OCI-LY3 (cell line): ENCODE results near the gene DENND1A.

Experiments used
- H2AFZ ChIP-seq: fragments of 200-600, 300-600 bp; shearing (Covaris generic); 2 replicates; pipeline ENCODE4 v1.6.0; 2014; ENCODE audit warnings: antibody characterized with exemption, low read depth, low read length
- H3K27ac ChIP-seq: fragments of 200-600, 300-600 bp; sonication (generic); 2 replicates; pipeline ENCODE4 v1.5.1; 2014; ENCODE audit warnings: mild to moderate bottlenecking, low read length, moderate library complexity, mixed read lengths
- H3K27me3 ChIP-seq: fragments of 200-600, 300-600 bp; sonication (generic); 2 replicates; pipeline ENCODE4 v1.6.1; 2014; ENCODE audit warnings: low read depth, low read length, mixed read lengths
- H3K36me3 ChIP-seq: fragments of 200-600, 300-600 bp; sonication (generic); replicated peaks from 2 replicates; pipeline ENCODE3; 2014; ENCODE audit warnings: low read depth, low read length, mixed read lengths
- H3K4me1 ChIP-seq: fragments of 300-600, 200-600 bp; sonication (generic); 2 replicates; pipeline ENCODE4 v1.6.1; 2014; ENCODE audit warnings: low read length, mixed read lengths
- H3K4me2 ChIP-seq: fragments of 200-600, 300-600 bp; sonication (generic); 2 replicates; pipeline ENCODE4 v1.6.1; 2014; ENCODE audit warnings: low read length, mixed read lengths
- H3K4me3 ChIP-seq: fragments of 300-600, 200-600 bp; sonication (generic); 2 replicates; pipeline ENCODE4 v1.5.1; 2014; ENCODE audit warnings: antibody characterized with exemption, mild to moderate bottlenecking, low read length, moderate library complexity
- H3K79me2 ChIP-seq: fragments of 300-600, 200-600 bp; shearing (Covaris generic); 2 replicates; pipeline ENCODE4 v1.6.1; 2014; ENCODE audit warnings: mild to moderate bottlenecking, low read length, mixed read lengths
- H3K9ac ChIP-seq: fragments of 300-600, 200-600 bp; shearing (Covaris generic); 2 replicates; pipeline ENCODE4 v1.6.0; 2014; ENCODE audit warnings: mild to moderate bottlenecking, low read length, moderate library complexity
- H3K9me3 ChIP-seq: fragments of 200-600, 300-600 bp; shearing (Covaris generic); 2 replicates; pipeline ENCODE4 v1.6.1; 2014; ENCODE audit warnings: low read length, mixed read lengths; ENCODE audit not compliant: insufficient read depth
- H4K20me1 ChIP-seq: fragments of 200-600, 300-600 bp; sonication (generic); 2 replicates; pipeline ENCODE4 v1.6.1; 2016; ENCODE audit warnings: low read length, mixed read lengths; ENCODE audit not compliant: insufficient read depth
- EZH2phosphoT487 ChIP-seq: fragments of 200-600 bp; shearing (Covaris generic); IDR thresholded peaks from 2 replicates; pipeline ENCODE4 v1.6.1; 2018; ENCODE audit warnings: antibody characterized with exemption, mixed run types, low read depth
- TF ChIP-seq, protein P1 (sequence below): fragments of 200-600, 300-600 bp; sonication (generic); IDR thresholded peaks from 2 replicates; pipeline ENCODE4 v1.5.1; 2014; ENCODE audit warnings: antibody characterized with exemption, low read length, low read depth

The DENND1A gene

DNA sequence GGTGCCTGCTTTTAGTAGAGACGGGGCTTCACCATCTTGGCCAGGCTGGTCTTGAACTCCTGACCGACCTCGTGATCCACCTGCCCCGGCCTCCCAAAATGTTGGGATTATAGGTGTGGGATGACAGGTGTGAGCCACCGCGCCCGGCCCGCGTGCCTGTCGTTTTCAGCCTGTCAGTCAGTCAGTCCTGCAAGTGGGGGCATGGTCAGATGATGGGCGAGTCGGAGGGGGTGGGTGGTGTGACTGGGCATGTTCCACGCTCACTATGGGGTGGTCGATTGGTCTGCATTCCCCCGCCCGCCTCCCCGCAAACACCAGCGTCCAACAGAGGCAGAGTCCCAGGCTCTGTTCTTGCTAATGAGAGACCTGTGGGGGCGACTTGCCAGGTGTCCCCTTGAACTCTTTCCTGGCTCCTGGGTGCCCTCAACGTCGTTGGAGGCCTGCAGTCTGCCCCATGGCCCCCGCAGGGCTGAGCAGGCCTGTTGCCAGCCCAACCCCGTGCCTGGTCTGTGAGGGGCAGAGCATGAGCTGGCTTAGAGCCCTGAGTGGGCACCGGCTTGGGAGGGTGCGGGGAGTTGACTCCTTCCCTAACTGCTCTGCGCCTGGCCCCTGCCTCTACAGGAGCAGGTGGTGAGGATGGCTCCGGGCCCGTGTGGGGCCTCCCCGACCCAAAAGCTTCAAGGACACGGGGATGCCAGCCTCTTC lies 550.8 kb downstream of the DENND1A start:
- H3K4me3 ChIP-seq: no peak overlapping the region
- H3K9ac ChIP-seq: no peak overlapping the region
- no peak overlapping the region for H3K27ac ChIP-seq
- H3K4me1 ChIP-seq: no peaks in the 10 kb centered on the region
- TF ChIP-seq, protein P1, sequence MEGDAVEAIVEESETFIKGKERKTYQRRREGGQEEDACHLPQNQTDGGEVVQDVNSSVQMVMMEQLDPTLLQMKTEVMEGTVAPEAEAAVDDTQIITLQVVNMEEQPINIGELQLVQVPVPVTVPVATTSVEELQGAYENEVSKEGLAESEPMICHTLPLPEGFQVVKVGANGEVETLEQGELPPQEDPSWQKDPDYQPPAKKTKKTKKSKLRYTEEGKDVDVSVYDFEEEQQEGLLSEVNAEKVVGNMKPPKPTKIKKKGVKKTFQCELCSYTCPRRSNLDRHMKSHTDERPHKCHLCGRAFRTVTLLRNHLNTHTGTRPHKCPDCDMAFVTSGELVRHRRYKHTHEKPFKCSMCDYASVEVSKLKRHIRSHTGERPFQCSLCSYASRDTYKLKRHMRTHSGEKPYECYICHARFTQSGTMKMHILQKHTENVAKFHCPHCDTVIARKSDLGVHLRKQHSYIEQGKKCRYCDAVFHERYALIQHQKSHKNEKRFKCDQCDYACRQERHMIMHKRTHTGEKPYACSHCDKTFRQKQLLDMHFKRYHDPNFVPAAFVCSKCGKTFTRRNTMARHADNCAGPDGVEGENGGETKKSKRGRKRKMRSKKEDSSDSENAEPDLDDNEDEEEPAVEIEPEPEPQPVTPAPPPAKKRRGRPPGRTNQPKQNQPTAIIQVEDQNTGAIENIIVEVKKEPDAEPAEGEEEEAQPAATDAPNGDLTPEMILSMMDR: no peak
- no peak for TF ChIP-seq EZH2phosphoT487
- no peaks in the 10 kb centered on the region for H3K79me2 ChIP-seq
- H3K27me3 ChIP-seq: no peaks in the 10 kb centered on the region
- no peaks in the 10 kb centered on the region for H3K9me3 ChIP-seq
- no peak overlapping the region for H2AFZ ChIP-seq
- no peaks in the 10 kb centered on the region for H4K20me1 ChIP-seq
- H3K4me2 ChIP-seq: no peak overlapping the region
- peaks cover 8% of the 10 kb centered on the region for H3K36me3 ChIP-seq

DNA sequence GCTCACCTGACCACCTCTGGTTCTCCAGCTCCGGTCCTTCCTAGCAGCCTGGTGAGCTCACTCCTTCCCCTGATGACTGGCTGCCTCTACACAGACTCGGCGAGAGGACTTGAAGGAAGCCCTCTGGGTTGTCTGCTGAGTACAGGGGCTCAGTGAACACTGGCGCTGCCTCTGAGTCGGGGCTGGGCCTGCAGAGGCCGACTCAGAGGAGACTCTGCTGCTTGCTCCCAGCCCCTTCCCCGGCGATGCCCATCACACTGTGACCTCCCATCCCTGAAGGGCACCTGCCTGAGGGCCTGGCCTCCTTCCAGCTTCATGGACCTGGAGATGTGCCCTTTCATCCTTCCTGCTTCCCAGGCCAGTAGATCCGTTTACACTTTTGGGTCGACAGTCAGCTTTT lies 551.9 kb downstream of the DENND1A start:
- Histone ChIP-seq H4K20me1 (no peaks in the 10 kb centered on the region), H3K4me3 (no peak overlapping the region), H3K9ac (no peak overlapping the region), H3K79me2 (no peaks in the 10 kb centered on the region), H3K4me2 (no peak overlapping the region), H3K36me3 (peaks cover 5% of the 10 kb centered on the region), H3K27me3 (no peaks in the 10 kb centered on the region), H3K9me3 (no peaks in the 10 kb centered on the region), H3K4me1 (no peaks in the 10 kb centered on the region), H2AFZ (no peak overlapping the region), H3K27ac (no peak overlapping the region)
- TF ChIP-seq, protein P1: no peak
- no peak for TF ChIP-seq EZH2phosphoT487

DNA sequence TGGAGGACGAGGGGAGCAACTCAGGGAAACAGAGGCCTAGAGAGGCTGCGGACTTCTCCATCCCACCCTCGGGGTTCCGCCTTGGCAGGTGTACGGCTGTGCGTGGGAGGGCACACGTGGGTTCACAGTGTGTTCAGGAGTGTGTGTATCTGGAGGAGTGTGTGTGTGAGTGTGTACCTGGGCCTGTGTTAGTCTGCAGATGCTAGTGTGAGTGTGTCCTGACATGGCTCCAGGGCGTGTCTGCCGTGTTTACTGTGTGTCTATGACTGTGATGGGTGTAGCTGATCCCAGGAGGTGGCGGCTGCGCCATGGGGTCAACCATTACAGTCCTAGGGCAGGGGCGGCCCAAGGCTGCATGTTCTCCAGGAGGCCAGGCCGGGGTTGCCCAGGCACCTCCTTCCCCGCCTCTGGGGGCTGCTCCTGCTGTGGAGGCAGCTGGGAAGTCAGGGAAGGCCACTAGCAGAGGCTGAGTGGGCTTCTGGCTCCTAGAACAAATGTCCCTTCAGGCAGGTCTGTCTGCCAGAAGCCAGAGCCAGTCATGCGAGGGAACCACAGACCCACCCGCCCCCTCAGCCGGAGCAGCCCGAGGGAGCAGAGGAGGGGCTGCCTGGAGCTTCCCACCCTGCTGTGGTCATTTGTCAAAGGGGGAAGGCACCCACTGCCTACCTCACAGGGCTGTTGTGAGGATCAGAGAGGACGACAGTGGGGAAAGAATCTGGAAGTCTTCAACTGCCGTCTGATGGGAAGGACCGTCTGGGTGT lies 552.5 kb downstream of the DENND1A start:
- Histone ChIP-seq H3K4me2 (no peak overlapping the region), H3K27ac (no peak overlapping the region), H4K20me1 (no peaks in the 10 kb centered on the region), H3K4me1 (no peaks in the 10 kb centered on the region), H3K9me3 (no peaks in the 10 kb centered on the region), H3K27me3 (no peaks in the 10 kb centered on the region), H3K36me3 (peaks cover under 1% of the 10 kb centered on the region), H3K4me3 (no peak overlapping the region), H3K9ac (no peak overlapping the region), H2AFZ (no peak overlapping the region), H3K79me2 (no peaks in the 10 kb centered on the region)
- TF ChIP-seq, protein P1: no peak
- TF ChIP-seq EZH2phosphoT487: no peak

DNA sequence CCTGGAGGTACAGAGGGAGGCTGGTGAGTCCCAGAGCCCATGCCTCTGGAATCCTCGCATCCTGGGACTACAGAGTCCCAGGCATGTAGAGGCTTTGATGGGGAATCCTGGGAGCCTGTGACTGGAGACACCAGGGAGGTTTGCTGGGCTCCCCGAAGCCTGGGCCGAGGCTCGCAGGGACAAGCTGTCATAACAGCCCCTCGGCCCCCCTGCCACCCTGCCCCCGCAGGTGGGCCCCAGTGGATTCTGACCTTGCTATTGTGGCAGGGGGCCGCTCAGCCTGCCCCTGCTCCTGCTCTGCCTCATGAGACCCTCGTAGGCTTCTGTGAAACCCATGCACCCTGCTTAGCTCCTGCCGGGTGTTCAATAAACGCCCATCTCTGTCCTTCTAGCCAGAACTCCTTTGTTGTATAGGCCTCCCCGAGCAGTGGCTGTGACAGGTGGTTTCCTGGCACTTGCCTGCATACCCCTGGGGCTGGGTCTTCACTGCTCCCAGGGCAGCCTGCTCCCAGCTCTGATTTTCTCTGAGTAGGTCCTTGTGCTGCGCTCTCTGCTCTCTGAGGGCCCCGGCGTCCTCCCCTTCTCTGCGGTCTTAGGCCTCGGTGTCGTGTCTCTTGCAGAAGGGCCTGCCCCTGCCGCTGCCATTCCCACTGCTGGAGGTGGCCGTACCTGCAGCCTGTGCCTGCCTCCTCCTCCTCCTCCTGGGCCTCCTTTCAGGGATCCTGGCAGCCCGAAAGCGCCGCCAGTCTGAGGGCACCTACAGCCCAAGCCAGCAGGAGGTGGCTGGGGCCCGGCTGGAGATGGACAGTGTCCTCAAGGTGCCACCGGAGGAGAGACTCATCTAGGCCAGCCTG lies 553.5 kb downstream of the DENND1A start:
- no peak overlapping the region for H3K27ac ChIP-seq
- no peaks in the 10 kb centered on the region for H4K20me1 ChIP-seq

More for the DNA sequence above, 553.5 kb downstream of the DENND1A start:
- H3K9me3 ChIP-seq: no peaks in the 10 kb centered on the region
- no peaks in the 10 kb centered on the region for H3K4me1 ChIP-seq
- H2AFZ ChIP-seq: no peak overlapping the region
- H3K79me2 ChIP-seq: no peaks in the 10 kb centered on the region
- H3K4me2 ChIP-seq: no peak overlapping the region
- H3K9ac ChIP-seq: no peak overlapping the region
- H3K4me3 ChIP-seq: no peak overlapping the region
- no peaks in the 10 kb centered on the region for H3K27me3 ChIP-seq
- no peaks in the 10 kb centered on the region for H3K36me3 ChIP-seq
- no peak for TF ChIP-seq EZH2phosphoT487
- TF ChIP-seq, protein P1: no peak
